PC-3 (cell line): ENCODE measurements around the gene AGGF1.

Source experiments
- EZH2 ChIP-seq: fragments of 300-600 bp; sonication (generic); IDR thresholded peaks from one replicate; pipeline ENCODE4 v1.6.1; 2017; ENCODE audit warnings: antibody characterized with exemption, mild to moderate bottlenecking, low read length; ENCODE audit not compliant: unreplicated experiment
- EZH2phosphoT487 ChIP-seq: fragments of 300-600 bp; sonication (generic); IDR thresholded peaks from 2 replicates; pipeline ENCODE4 v1.6.1; 2018; ENCODE audit warnings: mild to moderate bottlenecking, antibody characterized with exemption, low read length, borderline replicate concordance
- TF ChIP-seq, protein P1 (sequence below): fragments of 300-600 bp; sonication (generic); conservative IDR thresholded peaks from 2 replicates; pipeline ENCODE4 v1.5.1; 2017; ENCODE audit warnings: antibody characterized with exemption, low read depth, mild to moderate bottlenecking, low read length

DNA sequence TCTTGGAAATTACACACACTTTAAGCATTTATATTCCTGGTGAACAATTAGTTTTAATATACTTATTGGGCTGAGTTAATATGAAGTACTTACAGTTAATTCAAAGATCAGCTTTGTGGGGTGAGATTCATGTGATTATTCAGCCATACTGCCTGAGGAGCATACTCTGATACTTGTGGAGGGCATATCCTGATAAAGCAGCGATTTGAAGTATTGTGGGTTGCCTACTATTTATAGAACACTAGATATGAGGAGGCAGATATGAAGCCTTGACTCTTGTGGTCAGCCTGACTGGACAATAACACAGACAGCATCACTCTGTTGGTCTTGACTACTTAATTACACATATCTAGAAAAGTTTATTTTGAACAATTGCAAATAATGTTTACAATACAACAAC lies 27.0 kb upstream of the AGGF1 start:
- no peak for TF ChIP-seq EZH2
- TF ChIP-seq, protein P1, sequence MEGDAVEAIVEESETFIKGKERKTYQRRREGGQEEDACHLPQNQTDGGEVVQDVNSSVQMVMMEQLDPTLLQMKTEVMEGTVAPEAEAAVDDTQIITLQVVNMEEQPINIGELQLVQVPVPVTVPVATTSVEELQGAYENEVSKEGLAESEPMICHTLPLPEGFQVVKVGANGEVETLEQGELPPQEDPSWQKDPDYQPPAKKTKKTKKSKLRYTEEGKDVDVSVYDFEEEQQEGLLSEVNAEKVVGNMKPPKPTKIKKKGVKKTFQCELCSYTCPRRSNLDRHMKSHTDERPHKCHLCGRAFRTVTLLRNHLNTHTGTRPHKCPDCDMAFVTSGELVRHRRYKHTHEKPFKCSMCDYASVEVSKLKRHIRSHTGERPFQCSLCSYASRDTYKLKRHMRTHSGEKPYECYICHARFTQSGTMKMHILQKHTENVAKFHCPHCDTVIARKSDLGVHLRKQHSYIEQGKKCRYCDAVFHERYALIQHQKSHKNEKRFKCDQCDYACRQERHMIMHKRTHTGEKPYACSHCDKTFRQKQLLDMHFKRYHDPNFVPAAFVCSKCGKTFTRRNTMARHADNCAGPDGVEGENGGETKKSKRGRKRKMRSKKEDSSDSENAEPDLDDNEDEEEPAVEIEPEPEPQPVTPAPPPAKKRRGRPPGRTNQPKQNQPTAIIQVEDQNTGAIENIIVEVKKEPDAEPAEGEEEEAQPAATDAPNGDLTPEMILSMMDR: no peak
- no peak for TF ChIP-seq EZH2phosphoT487
